Germinal center (tissue), 1 donor: ENCODE data around the gene SLC6A14.

Source experiments
- DNase-seq: peaks from one replicate; pipeline ENCODE4 v3.0.0; 2012; ENCODE audit warnings: mixed read lengths, low spot score

Gene SLC6A14

GRCh38 chrX:116436358-116436816 lies at the start of gene SLC6A14:
TSS of gene SLC6A14 (plus strand) at chrX:116436606. CDS start at chrX:116436710, 104 bp downstream.
- no peak for DNase-seq

GRCh38 chrX:116395752-116396151 lies 40.7 kb upstream of the SLC6A14 start:
- no peak for DNase-seq

GRCh38 chrX:116399681-116400080 lies 36.7 kb upstream of the SLC6A14 start:
- DNase-seq: no peak

GRCh38 chrX:116409219-116409618 lies 27.2 kb upstream of the SLC6A14 start:
- no peak for DNase-seq

GRCh38 chrX:116413273-116413672 lies 23.1 kb upstream of the SLC6A14 start:
- DNase-seq: no peak

GRCh38 chrX:116417214-116417613 lies 19.2 kb upstream of the SLC6A14 start:
- no peak for DNase-seq

- DNase-seq: no peak
These were observed 18.4 kb upstream of the SLC6A14 start for GRCh38 chrX:116417968-116418367.

GRCh38 chrX:116427978-116428377 lies 8.4 kb upstream of the SLC6A14 start:
- no peak for DNase-seq

GRCh38 chrX:116435597-116435996 lies 809 bp upstream of the SLC6A14 start:
- no peak for DNase-seq

GRCh38 chrX:116449156-116449555 lies 12.8 kb downstream of the SLC6A14 start:
- DNase-seq: no peak

GRCh38 chrX:116462822-116463221 lies 26.4 kb downstream of the SLC6A14 start, which contains the start of gene CT83:
TSS of gene CT83 (minus strand) at chrX:116462976. CDS start at chrX:116462856, 120 bp downstream.
- DNase-seq: no peak

- no peak for DNase-seq
These were observed 43.7 kb downstream of the SLC6A14 start for GRCh38 chrX:116480059-116480458.

GRCh38 chrX:116490104-116490503 lies 53.7 kb downstream of the SLC6A14 start:
- no peak for DNase-seq

- no peak for DNase-seq
These were observed 56.9 kb downstream of the SLC6A14 start for GRCh38 chrX:116493271-116493670.

- no peak for DNase-seq
These were observed 63.4 kb downstream of the SLC6A14 start for GRCh38 chrX:116499780-116500179.
